Kidney (tissue), 14 donors: Measurements from ENCODE around the gene LOXL1. TPM values are rescaled to one million over a fixed set of nuclear protein-coding genes. Genes with fewer than 3 reads are reported as not detected.

Source experiments
- DNase-seq, 5 donors: peaks; one replicate each; pipeline ENCODE4 v3.0.0-alpha.2; 2013 to 2020
- FAIRE-seq: peaks from 2 replicates; lab custom pipeline; 2012; peaks lifted over from hg19 to GRCh38; lab: Jason Lieb, UNC
- H3K27ac ChIP-seq, 2 donors: one replicate each; pipeline ENCODE4 v1.7.0; 2013; ENCODE audit warnings: low read depth in 2 of 2, low read length in 2 of 2, inconsistent platforms in 1 of 2
- H3K27me3 ChIP-seq: one replicate; pipeline ENCODE4 v1.7.1; 2013; ENCODE audit warnings: low read length, inconsistent platforms; ENCODE audit not compliant: control insufficient read depth, insufficient read depth
- H3K36me3 ChIP-seq, 3 donors: one replicate each; pipeline versions ENCODE4 v1.7.0 to v1.7.1; 2013; ENCODE audit warnings: low read length in 3 of 3, control low read depth in 1 of 3, inconsistent platforms in 1 of 3; ENCODE audit not compliant: insufficient read depth in 3 of 3, control insufficient read depth in 2 of 3
- H3K4me1 ChIP-seq, 3 donors: one replicate each; pipeline versions ENCODE4 v1.7.0 to v1.7.1; 2013; ENCODE audit warnings: low read length in 3 of 3, inconsistent platforms in 1 of 3, low read depth in 1 of 3; ENCODE audit not compliant: control insufficient read depth in 2 of 3, insufficient read depth in 2 of 3
- H3K4me3 ChIP-seq, 3 donors: one replicate each; pipeline versions ENCODE4 v1.7.0 to v1.8.1; 2013; ENCODE audit warnings: low read length in 3 of 3, control low read depth in 1 of 3, inconsistent platforms in 1 of 3
- H3K9ac ChIP-seq, 3 donors: one replicate each; pipeline versions ENCODE4 v1.7.0 to v1.7.1; 2013; ENCODE audit warnings: low read length in 3 of 3, control low read depth in 1 of 3, inconsistent platforms in 1 of 3
- H3K9me3 ChIP-seq, 3 donors: one replicate each; pipeline versions ENCODE4 v1.7.0 to v1.7.1; 2013; ENCODE audit warnings: low read length in 3 of 3, control low read depth in 1 of 3, inconsistent platforms in 1 of 3; ENCODE audit not compliant: control insufficient read depth in 2 of 3, insufficient read depth in 1 of 3
- intact Hi-C: fragments of 100-400 bp; cut with DNase I; formaldehyde crosslinking; loops from one replicate; pipeline ENCODE4 v1.11.1; 2022
- polyA plus RNA-seq: library from polyadenylated mRNA; stranded (reverse); fragments of 350-450 nt; fragmentation: Illumina TruSeq; extraction: RNeasy Lipid Tissue Mini Kit (QIAGEN cat#74804); gene quantifications from one replicate; pipeline ENCODE4 v1.2.3, GENCODE V29; 2014; ENCODE audit warnings: low read depth, low replicate concordance; ENCODE audit not compliant: insufficient read depth
- total RNA-seq: library from RNA; stranded (reverse); fragmentation: NEBNext Ultra II Directional; extraction: Animal tissue kit (Norgen Biotek cat#: 25700); gene quantifications from one replicate; pipeline ENCODE4 v1.2.1, GENCODE V29; 2021
- TF ChIP-seq, protein P1 (sequence below): IDR thresholded peaks from 3 replicates; pipeline ENCODE4 v1.5.1; 2012; ENCODE audit warnings: mild to moderate bottlenecking, moderate library complexity, borderline replicate concordance; ENCODE audit not compliant: insufficient read depth; ENCODE audit errors: extremely low read depth
- donor health status: control.
- donor health status: control.
- donor health status: control.
- donor health status: control.
- donor health status: control.
- donor health status: DM: yes; HTN: yes; CAD: no.
- donor health status: Normal renal cell carcinoma (clear cell type).

LOXL1 gene
- total and polyA plus RNA-seq, 2 donors from 2014 or later, result 33.2 to 35.1 TPM

GRCh38 chr15:73922186-73923151, 3.8 kb upstream of the LOXL1 start:
- Histone ChIP-seq H3K36me3 (no peaks in the 10 kb centered on the region), H3K4me1 (peaks cover 2 to 32% (median 16%) of the 10 kb centered on the region in 3 donors), H3K4me3 (peak overlapping the region in 1 of 3 donors; percentile 13), H3K9me3 (no peaks in the 10 kb centered on the region), H3K27me3 (no peaks in the 10 kb centered on the region), H3K9ac (no peak overlapping the region), H3K27ac (peak overlapping the region; percentile 49 to 63)
- intact Hi-C loops, result no loop called here
- FAIRE-seq (no peak), DNase-seq (peak; percentile 73 to 93 (median 85))
- TF ChIP-seq, protein P1, sequence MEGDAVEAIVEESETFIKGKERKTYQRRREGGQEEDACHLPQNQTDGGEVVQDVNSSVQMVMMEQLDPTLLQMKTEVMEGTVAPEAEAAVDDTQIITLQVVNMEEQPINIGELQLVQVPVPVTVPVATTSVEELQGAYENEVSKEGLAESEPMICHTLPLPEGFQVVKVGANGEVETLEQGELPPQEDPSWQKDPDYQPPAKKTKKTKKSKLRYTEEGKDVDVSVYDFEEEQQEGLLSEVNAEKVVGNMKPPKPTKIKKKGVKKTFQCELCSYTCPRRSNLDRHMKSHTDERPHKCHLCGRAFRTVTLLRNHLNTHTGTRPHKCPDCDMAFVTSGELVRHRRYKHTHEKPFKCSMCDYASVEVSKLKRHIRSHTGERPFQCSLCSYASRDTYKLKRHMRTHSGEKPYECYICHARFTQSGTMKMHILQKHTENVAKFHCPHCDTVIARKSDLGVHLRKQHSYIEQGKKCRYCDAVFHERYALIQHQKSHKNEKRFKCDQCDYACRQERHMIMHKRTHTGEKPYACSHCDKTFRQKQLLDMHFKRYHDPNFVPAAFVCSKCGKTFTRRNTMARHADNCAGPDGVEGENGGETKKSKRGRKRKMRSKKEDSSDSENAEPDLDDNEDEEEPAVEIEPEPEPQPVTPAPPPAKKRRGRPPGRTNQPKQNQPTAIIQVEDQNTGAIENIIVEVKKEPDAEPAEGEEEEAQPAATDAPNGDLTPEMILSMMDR, result no peak

DNA sequence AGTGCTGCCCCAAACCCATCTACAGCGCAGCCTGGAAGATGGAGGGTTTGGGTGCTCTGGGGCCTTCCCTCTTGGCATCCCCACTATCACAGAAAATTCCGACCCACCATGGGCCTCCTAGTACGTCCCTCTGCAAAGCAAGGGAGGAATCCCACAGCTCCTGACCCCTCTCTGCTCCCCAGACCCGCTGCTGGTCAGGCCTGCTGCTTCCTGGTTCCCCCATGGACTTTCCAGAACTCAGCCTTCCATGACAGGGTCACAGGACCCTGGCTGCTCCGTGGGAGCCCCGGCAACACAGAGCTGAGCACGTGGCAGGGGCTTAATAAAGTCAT, 3.1 kb upstream of the LOXL1 start:
- Histone ChIP-seq H3K27me3 (no peaks in the 10 kb centered on the region), H3K4me3 (peak overlapping the region in 1 of 3 donors; percentile 13), H3K9me3 (no peaks in the 10 kb centered on the region), H3K27ac (peak overlapping the region; percentile 49 to 63), H3K36me3 (no peaks in the 10 kb centered on the region), H3K9ac (no peak overlapping the region), H3K4me1 (peaks cover 2 to 34% (median 16%) of the 10 kb centered on the region in 3 donors)
- FAIRE-seq, result no peak
- intact Hi-C loops, result no loop called here
- TF ChIP-seq, protein P1, result no peak
- peak in 1 of 5 donors; percentile 62 for DNase-seq

GRCh38 chr15:73923488-73924164, 2.6 kb upstream of the LOXL1 start:
- TF ChIP-seq, protein P1, result no peak
- no peak overlapping the region for H3K4me3 ChIP-seq
- no peaks in the 10 kb centered on the region for H3K27me3 ChIP-seq
- DNase-seq (peak in 1 of 5 donors; percentile 64), FAIRE-seq (no peak)
- intact Hi-C loops, result no loop called here
- H3K9ac ChIP-seq, result no peak overlapping the region
- peaks cover 2 to 36% (median 20%) of the 10 kb centered on the region in 3 donors for H3K4me1 ChIP-seq
- no peaks in the 10 kb centered on the region for H3K9me3 ChIP-seq
- no peaks in the 10 kb centered on the region for H3K36me3 ChIP-seq
- H3K27ac ChIP-seq, result peak overlapping the region in 1 of 2 donors; percentile 12
